B cell (primary cell): ENCODE data around the gene RNF44. TPM values are rescaled to one million over a fixed set of nuclear protein-coding genes. Genes with fewer than 3 reads are reported as not detected.
A peak's percentile ranks its signal among the peaks of the same experiment; 100 is the strongest.

Experiments used
- ATAC-seq: fragments of 200-7000 bp; cut with Tn5 transposase; one replicate; pipeline ENCODE4 v1.10.0; 2021; ENCODE audit warnings: low read depth, mild to moderate bottlenecking, moderate number of reproducible peaks, moderate library complexity
- CTCF ChIA-PET: fragments of 350-600 bp; sonication (Branson Sonifier 250); formaldehyde crosslinking; loops from one replicate; lab custom pipeline; 2021; ENCODE audit warnings: antibody characterized with exemption, inconsistent platforms; lab: Charles Lee
- POLR2A ChIA-PET: fragments of 350-600 bp; sonication (Branson Sonifier 250); formaldehyde crosslinking; loops from one replicate; lab custom pipeline; 2021; ENCODE audit warnings: antibody characterized with exemption; lab: Charles Lee
- DNase-seq: peaks from one replicate; pipeline ENCODE4 v3.0.0; 2013
- H2AFZ ChIP-seq: 2 replicates; pipeline ENCODE4 v1.6.1; 2012; ENCODE audit warnings: mild to moderate bottlenecking, low read depth, low read length; ENCODE audit not compliant: insufficient read depth, poor library complexity, severe bottlenecking
- H3K27ac ChIP-seq, 2 donors: 1 replicate in 1 of 2; 2 replicates in 1 of 2; pipeline ENCODE4 v1.5.1; 2012 to 2013; ENCODE audit warnings: low read length in 2 of 2, mild to moderate bottlenecking in 2 of 2, moderate library complexity in 1 of 2
- H3K27me3 ChIP-seq, 4 experiments: fragments of 200-600 bp in 1 of 4; sonication (generic) in 1 of 4; replicated peaks in 1 of 4; 1 replicate in 2 of 4; 2 replicates in 2 of 4; pipeline versions ENCODE4 v1.6.1 to v1.7.0; 2013 to 2016; ENCODE audit warnings: low read length in 3 of 4, mild to moderate bottlenecking in 2 of 4, mixed read lengths in 1 of 4, moderate library complexity in 1 of 4; ENCODE audit not compliant: insufficient read depth in 4 of 4, control insufficient read depth in 3 of 4; ENCODE audit errors: control extremely low read depth in 1 of 4
- H3K36me3 ChIP-seq, 2 experiments: replicated peaks in 1 of 2; 1 replicate in 1 of 2; 2 replicates in 1 of 2; pipeline versions ENCODE4 v1.6.1 to v1.7.1; 2013; ENCODE audit warnings: low read length in 1 of 2; ENCODE audit not compliant: insufficient read depth in 2 of 2, control insufficient read depth in 1 of 2; ENCODE audit errors: control extremely low read depth in 1 of 2, extremely low read depth in 1 of 2
- H3K4me1 ChIP-seq, 2 donors: fragments of 200-600 bp in 1 of 2; sonication (generic) in 1 of 2; 1 replicate in 1 of 2; 2 replicates in 1 of 2; pipeline versions ENCODE4 v1.5.1 to v1.6.1; 2013 to 2017; ENCODE audit warnings: low read length in 2 of 2; ENCODE audit not compliant: control insufficient read depth in 2 of 2, insufficient read depth in 2 of 2
- H3K4me2 ChIP-seq: replicated peaks from 2 replicates; pipeline ENCODE3; 2012; ENCODE audit warnings: mild to moderate bottlenecking, low read depth, low read length; ENCODE audit not compliant: poor library complexity, severe bottlenecking
- H3K4me3 ChIP-seq, 5 experiments: fragments of 200-600 bp in 1 of 5; sonication (generic) in 1 of 5; 1 replicate in 3 of 5; 2 replicates in 2 of 5; pipeline versions ENCODE4 v1.5.1 to v1.7.0; 2011 to 2016; ENCODE audit warnings: low read length in 4 of 5, mild to moderate bottlenecking in 4 of 5, low read depth in 2 of 5, control low read depth in 1 of 5, moderate library complexity in 1 of 5; ENCODE audit not compliant: insufficient read depth in 1 of 5; ENCODE audit errors: control extremely low read depth in 1 of 5, extremely low read depth in 1 of 5
- H3K79me2 ChIP-seq: fragments of 200-600 bp; sonication (generic); one replicate; pipeline ENCODE4 v1.6.0; 2016; ENCODE audit warnings: low read length; ENCODE audit not compliant: control insufficient read depth, insufficient read depth
- H3K9ac ChIP-seq: fragments of 200-600 bp; sonication (generic); 2 replicates; pipeline ENCODE4 v1.6.1; 2017; ENCODE audit warnings: mild to moderate bottlenecking, low read length, moderate library complexity
- H3K9me3 ChIP-seq, 3 donors: one replicate each; pipeline versions ENCODE4 v1.6.1 to v1.7.1; 2013; ENCODE audit warnings: low read length in 2 of 3; ENCODE audit not compliant: control insufficient read depth in 2 of 3, insufficient read depth in 1 of 3; ENCODE audit errors: control extremely low read depth in 1 of 3
- H4K20me1 ChIP-seq: 2 replicates; pipeline ENCODE4 v1.6.0; 2012; ENCODE audit warnings: mild to moderate bottlenecking, low read length; ENCODE audit not compliant: insufficient read depth, control insufficient read depth, poor library complexity, severe bottlenecking
- H3K27ac Mint-ChIP-seq: one replicate; pipeline ENCODE4 v1.8.0; 2021; ENCODE audit warnings: mixed read lengths
- H3K27me3 Mint-ChIP-seq: one replicate; pipeline ENCODE4 v1.8.0; 2021; ENCODE audit warnings: mixed read lengths
- H3K4me1 Mint-ChIP-seq: one replicate; pipeline ENCODE4 v1.8.0; 2021; ENCODE audit warnings: mixed read lengths
- H3K4me3 Mint-ChIP-seq: one replicate; pipeline ENCODE4 v1.8.0; 2021; ENCODE audit warnings: mixed read lengths
- H3K9me3 Mint-ChIP-seq: one replicate; pipeline ENCODE4 v1.8.0; 2022; ENCODE audit warnings: mixed read lengths; ENCODE audit not compliant: insufficient read depth
- CTCF ChIP-seq: fragments of 200-600 bp; IDR thresholded peaks from one replicate; pipeline ENCODE4 v1.8.0; 2022; ENCODE audit warnings: antibody characterized with exemption, mild to moderate bottlenecking
- EZH2 ChIP-seq: IDR thresholded peaks from 2 replicates; pipeline ENCODE4 v1.6.1; 2012; ENCODE audit warnings: borderline replicate concordance, low read depth, mild to moderate bottlenecking, moderate library complexity, low read length; ENCODE audit not compliant: insufficient read depth, poor library complexity, severe bottlenecking
- WGBS: methylation state at CpG from one replicate; pipeline ENCODE4 v1.1.5; 2013; ENCODE audit warnings: missing lambda C conversion rate; ENCODE audit not compliant: insufficient coverage; 5-methylcytosine and 5-hydroxymethylcytosine counted together
- intact Hi-C: fragments of 100-400 bp; cut with micrococcal nuclease; formaldehyde crosslinking; loops from one replicate; pipeline ENCODE4 v1.10.0; 2022
- polyA plus RNA-seq: library from polyadenylated mRNA; depleted of rRNA; stranded (reverse); fragments of >200 nt; gene quantifications from 2 replicates; pipeline ENCODE4 v1.2.3, GENCODE V29; 2012
- total RNA-seq, 2 donors: library from RNA; stranded (reverse); fragments of 120-200 nt in 1 of 2; gene quantifications; 1 replicate in 1 of 2; 2 replicates in 1 of 2; pipeline versions ENCODE4 v1.2.3 to v1.2.4, GENCODE V29; 2013 to 2022

RNF44 gene
- total and polyA plus RNA-seq, 2 donors (not counting 1 experiment from before 2014, with no cell fraction given): 220 to 262 TPM

DNA sequence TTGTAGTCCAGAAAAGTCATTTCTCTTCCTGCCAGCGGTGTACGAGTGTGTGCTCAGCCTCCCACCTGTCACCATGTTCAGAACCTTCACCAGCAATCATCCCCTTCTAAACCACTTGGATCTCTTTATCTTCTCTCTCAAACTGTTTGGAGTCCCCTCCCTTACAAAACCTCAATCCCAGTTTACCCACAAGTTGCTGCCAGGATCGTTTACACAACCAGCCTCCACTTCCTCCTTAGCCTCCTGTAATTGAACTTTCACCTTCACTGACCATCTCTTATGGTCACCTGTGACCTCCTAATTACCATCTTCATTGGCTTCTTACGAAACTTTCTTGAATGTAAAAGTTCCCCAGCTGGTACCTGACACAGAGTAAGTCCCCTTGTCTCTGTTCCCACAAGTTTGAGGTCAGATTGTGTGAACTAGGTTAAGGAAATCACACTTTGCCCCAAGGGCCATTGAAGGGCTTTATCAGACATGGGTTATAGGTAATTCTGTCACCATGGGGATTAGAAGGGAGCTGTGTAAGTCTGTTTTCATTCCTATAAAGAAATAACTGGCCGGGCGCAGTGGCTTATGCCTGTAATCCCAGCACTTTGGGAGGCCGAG is 20.0 kb downstream of the RNF44 start:
- 42% methylated on average over 3 of the region's 7 CpGs for WGBS
- Histone ChIP-seq H3K27ac (no peak overlapping the region), H3K4me2 (no peak overlapping the region), H4K20me1 (no peaks in the 10 kb centered on the region), H3K4me3 (no peak overlapping the region), H3K36me3 (no peaks in the 10 kb centered on the region), H2AFZ (no peak overlapping the region), H3K9me3 (peaks cover 0 to 6% (median 0%) of the 10 kb centered on the region in 3 donors), H3K4me1 (peaks cover 13 to 15% of the 10 kb centered on the region in 2 donors), H3K9ac (no peak overlapping the region), H3K27me3 (no peaks in the 10 kb centered on the region), H3K79me2 (no peaks in the 10 kb centered on the region)
- Mint-ChIP-seq H3K4me1 (peaks cover 26% of the 10 kb centered on the region), H3K9me3 (no peaks in the 10 kb centered on the region), H3K27ac (peak overlapping the region; percentile 12), H3K4me3 (peak overlapping the region; percentile 10), H3K27me3 (no peaks in the 10 kb centered on the region)
- intact Hi-C loops: no loop called here
- ChIA-PET CTCF (interaction anchor here (1.0 kb wide), 1 partner anchor 26 kb away, joined by 4 read pairs; no protein-coding TSS in a partner anchor), POLR2A (no interaction called here)
- DNase-seq (no peak), ATAC-seq (no peak)
- no peak for TF ChIP-seq EZH2

- H2AFZ ChIP-seq: peak overlapping the region; percentile 46
- intact Hi-C loops: loop anchor here (2.0 kb wide), 1 partner anchor 19 kb away; no protein-coding TSS in a partner anchor
- H3K27me3 ChIP-seq: no peaks in the 10 kb centered on the region
Observed at GRCh38 chr5:176515396-176515795, 21.8 kb downstream of the RNF44 start.

More at GRCh38 chr5:176515396-176515795, 21.8 kb downstream of the RNF44 start:
- no peaks in the 10 kb centered on the region for H3K9me3 Mint-ChIP-seq
- TF ChIP-seq EZH2 (no peak), CTCF (no peak)
- Histone ChIP-seq H3K4me2 (peak overlapping the region; percentile 57), H3K79me2 (no peaks in the 10 kb centered on the region), H3K27ac (peak overlapping the region; percentile 59 to 65), H3K9me3 (peaks cover 0 to 6% (median 0%) of the 10 kb centered on the region in 3 donors), H4K20me1 (no peaks in the 10 kb centered on the region), H3K36me3 (no peaks in the 10 kb centered on the region), H3K4me1 (peaks cover 13 to 15% of the 10 kb centered on the region in 2 donors), H3K4me3 (no peak overlapping the region), H3K9ac (no peak overlapping the region)
- peak overlapping the region; percentile 88 for H3K27ac Mint-ChIP-seq
- ChIA-PET CTCF (interaction anchor here (0.7 to 1.5 kb wide), 4 partner anchors 20 to 85 kb away, joined by 3 to 8 read pairs (median 3); no protein-coding TSS in a partner anchor), POLR2A (interaction anchor here (0.6 to 2.6 kb wide), 4 partner anchors 14 to 33 kb away, joined by 3 to 14 read pairs (median 6); partner anchors contain the start of gene RNF44)
- ATAC-seq (no peak), DNase-seq (no peak)
- no CpG with 5 or more reads among the region's 4 CpGs for WGBS
- no peaks in the 10 kb centered on the region for H3K27me3 Mint-ChIP-seq
- H3K4me3 Mint-ChIP-seq: peak overlapping the region; percentile 76
- peaks cover 26% of the 10 kb centered on the region for H3K4me1 Mint-ChIP-seq
